ENCODE data around the gene NPAS3.

The NPAS3 gene

DNA sequence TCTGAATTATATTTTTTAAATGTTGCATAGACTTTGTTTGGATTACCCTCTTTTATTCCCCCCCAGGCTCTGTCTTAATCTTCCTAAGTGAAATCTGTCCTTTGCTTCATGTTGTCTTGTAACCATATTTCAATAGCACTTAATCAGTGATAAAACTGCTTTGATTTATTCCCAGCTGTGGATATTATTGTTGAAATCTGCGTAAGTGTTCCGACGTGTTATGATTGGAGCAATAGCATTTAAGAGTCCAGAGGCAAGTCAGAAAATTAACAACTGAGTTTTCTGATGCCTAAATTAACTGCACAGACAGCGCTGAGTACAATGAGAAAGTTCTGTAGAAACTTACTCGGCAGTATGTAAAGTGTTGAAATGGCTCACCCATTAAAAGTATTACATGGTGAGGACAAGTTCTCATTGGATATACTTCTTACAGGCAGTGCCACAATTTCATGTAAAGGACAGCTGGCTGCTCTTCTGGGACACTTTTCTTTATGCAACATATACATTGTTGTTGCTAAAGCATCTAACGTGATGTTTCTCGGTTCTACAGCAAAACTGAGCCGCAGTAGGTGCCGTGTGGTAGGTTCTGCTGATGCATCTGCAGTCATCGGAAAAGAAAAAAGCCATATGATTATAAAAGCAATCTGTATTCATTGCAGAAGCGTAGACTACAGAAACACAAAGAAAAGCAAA, 511.2 kb downstream of the NPAS3 start:
- ATAC-seq (no peak), DNase-seq (no peak)

DNA sequence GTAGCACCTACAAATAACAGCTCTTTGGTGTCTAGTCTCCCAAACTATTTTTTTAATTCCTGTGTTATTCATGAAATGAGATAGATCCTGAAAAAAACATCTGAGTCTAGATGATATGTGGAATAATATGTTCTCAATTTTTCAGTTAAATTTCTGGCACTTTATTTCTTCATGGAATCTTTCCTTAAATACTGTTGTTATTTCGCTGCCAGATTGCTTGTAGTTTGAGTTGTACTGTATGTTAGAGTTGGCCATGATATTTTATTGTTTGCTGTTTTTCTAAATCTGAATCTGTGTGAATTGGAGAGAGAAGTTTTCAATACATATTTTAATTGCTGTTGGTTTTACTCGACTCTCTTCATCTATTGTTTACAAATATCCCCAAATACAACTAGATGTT, 511.7 kb downstream of the NPAS3 start:
- DNase-seq (no peak), ATAC-seq (no peak)

DNA sequence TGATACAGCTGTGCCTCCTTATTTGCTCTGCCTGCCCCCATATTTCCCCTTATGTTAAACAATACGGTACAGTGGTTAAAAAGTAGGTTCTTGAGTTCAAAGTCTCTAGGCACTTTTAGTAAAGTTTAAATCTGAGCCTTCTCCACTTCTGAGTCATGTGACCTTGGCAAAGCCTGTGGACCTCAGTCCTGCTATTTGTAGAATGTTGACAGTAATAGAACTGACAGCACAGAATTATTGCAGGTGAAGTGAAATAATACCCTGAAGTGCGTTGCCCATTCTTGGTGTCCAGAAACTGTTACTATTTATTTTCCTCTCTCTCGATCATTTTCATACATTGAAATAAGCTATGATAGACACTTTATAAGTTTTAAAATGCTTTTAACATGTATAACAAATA, 512.5 kb downstream of the NPAS3 start:
- DNase-seq (no peak), ATAC-seq (no peak)

DNA sequence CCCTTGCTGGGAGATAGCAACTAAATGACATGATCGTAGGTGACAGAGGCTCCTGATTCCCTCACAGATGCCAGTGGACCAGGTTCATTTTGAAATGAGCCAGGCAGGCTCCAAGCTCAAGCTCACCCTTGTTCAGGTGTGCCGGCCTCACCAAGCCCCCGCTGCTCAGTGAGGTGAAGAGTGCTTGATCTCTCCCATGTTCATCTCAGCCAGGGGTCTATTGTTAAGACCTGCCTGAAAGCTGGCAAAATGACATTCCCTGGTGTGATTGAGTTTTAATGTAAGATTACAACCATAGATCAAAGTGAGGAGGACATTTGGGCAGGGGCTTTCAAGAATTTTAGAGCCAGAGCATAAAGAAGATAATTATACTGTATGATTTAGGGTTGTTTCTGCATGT, 514.3 kb downstream of the NPAS3 start:
- DNase-seq (no peak), ATAC-seq (no peak)

DNA sequence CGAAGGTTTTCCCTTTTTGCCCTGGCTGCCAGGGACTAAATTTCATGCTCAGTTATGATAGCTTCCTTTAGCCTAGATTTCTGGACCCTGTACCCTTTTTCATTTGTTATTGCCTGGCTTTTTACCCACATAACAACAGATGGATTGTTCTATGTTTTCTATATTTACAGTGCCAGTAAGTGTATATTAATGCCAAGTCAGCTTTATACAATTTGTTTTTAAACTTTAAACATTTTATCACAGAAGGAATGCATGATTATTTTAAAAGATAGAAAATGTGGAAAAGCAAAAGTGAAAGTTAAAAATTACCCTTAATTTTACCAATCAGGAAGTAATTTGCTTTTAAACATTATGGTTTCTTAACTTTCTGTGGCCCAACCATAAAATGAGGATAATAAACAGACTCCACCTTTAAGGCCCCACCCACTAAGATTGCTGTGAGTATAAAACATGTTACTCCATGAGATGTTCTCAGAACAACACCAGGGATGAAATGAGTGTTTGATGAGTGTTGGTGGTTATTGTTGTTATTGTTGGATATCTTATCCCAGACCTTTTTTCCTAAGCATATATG, 515.4 kb downstream of the NPAS3 start:
- no peak for ATAC-seq
- no peak for DNase-seq

DNA sequence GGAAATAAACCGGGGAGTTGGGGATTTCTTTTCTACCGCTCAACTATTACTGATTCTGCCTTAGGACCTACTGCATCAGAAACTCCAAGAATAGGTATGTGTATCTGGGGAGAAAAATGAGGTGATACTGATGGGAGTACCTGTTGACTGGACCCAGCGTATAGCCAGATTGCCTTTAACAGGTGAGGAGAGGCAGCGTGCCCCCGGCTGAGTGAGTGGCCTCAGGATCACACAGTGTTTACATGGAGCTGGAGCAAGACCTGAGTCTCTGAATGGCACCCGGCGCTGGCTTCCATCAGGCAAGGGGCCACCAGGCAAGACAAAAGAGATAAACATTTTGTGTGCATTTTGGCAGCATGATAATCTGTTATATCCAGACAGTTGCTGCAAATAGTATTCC, 516.0 kb downstream of the NPAS3 start:
- no peak for ATAC-seq
- no peak for DNase-seq

DNA sequence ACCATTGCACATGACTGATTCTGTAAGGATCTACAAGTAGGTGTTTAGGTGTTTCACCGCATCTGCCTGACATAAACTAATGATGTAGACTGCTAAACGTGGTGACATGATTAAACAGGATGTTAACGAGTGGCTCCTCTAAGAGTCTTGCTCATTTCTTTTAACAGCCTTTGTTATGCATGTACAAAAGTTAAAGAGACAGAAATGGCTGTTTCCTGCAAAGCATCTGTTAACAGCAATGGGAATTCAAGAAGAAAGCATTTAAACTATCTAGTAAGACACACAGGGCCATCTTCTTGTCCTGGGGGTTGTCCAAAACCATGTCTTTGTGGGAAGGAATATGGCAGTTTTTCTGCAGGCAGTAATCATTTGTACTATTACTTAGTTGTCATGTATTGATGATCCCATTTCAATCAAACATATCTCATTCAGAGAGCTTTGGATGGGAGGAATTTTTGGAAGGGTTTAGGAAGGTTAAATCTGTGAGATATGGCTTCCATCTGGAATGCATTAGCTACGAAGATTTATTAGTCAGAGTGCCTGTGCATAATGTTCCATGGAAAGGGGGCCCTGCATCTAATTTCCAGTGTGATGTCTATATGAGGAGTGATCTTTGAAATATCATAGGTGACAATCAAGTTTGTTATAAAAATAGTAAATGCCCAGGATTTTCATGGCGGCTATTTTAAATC, 517.1 kb downstream of the NPAS3 start:
- DNase-seq (no peak), ATAC-seq (no peak)

DNA sequence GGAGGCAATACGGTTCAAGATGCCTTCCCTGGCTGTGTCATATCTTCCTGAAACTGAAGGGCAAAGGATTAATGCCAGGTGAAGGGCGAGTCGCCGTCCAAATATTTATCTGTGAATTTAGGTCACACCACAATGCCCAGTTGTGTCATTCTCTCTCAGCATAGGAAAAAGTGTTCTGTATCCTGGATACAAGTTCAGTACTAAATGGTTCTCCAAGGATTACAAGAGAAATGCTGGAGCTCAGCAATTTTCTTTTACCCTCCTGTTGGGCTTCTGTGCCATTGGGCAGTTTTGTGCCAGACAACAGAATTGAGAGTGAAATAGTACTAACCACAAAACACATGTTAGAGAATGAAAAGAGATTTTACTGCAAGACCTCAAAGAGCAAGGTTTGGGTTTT, 518.3 kb downstream of the NPAS3 start:
- ATAC-seq (no peak), DNase-seq (no peak)

DNA sequence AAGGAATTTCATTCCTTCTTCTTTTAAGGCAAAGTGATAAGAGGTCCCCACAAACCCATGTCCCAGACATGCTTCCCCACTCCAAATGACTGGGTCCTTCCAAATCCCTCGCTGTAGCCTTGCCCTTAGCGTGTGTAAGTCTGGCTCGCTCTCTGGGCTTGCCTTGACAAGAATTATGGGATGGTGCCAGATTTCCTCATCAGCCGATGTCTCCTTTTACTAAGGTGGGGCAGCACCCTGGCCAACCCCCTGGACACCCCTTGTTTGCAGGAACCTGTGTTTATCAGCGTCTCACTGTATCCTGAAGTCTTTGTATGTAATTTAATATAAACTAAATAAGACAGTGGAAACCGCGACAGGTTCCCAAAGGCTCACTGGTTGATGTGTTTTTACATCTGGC, 518.9 kb downstream of the NPAS3 start:
- DNase-seq, result no peak

DNA sequence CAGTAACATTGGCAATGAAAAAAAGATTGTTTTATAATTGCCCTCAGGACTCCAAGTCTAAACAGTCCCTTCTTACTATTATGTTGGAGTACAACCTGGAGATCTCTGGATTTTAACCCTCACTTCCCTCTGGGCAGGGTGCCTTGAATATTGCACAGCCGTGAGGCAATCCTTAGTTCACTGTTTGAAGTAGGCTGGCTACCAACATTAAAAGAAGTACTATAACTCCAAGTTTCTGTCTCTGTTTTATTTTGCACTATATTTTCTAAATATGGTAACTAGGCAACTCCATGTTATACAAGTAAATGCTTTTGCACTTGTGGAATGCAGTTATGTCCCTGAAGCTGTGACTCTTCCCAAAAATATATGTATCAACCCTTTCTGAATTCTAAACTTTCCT, 521.5 kb downstream of the NPAS3 start:
- ATAC-seq (no peak), DNase-seq (no peak)

More for the DNA sequence above, 518.9 kb downstream of the NPAS3 start:
- ATAC-seq, result no peak

DNA sequence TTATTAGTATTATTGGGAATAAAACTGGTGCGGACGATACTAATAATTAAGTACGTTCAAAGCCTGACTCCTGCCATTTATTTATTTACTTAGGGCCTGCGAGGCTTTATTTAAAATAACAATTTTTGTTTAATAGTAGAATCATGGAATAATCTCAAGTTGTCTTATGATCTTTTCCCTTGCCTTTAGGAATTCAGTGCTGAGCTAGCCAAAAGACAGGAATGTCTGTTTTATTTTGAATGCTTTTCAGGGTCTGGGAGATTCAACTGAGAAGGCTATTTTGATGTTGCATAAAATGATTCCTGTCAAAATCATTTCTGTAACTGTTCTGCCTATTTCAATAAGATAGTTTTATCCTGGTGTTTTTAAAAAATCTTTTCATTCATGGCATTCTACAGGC, 522.4 kb downstream of the NPAS3 start:
- no peak for ATAC-seq
- no peak for DNase-seq

DNA sequence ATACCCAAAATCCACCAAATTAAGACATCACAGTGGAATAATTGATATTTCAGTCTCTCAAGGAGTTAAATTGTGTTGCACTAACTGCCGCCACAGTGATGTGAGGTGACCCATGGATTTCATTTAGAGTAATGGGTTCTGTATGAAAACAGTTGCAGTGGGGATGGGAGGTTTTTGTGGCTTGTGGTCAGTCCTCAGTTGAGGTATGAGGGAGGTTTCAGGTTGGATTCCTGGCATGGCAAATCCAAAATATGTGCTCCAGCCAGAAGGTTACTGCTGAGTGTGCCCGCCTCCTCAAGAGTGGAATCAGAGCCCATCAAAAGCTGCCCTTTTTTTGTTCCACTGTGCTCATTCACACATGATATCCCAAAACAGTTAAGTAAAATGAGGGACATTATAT, 525.1 kb downstream of the NPAS3 start:
- ATAC-seq (no peak), DNase-seq (no peak)

DNA sequence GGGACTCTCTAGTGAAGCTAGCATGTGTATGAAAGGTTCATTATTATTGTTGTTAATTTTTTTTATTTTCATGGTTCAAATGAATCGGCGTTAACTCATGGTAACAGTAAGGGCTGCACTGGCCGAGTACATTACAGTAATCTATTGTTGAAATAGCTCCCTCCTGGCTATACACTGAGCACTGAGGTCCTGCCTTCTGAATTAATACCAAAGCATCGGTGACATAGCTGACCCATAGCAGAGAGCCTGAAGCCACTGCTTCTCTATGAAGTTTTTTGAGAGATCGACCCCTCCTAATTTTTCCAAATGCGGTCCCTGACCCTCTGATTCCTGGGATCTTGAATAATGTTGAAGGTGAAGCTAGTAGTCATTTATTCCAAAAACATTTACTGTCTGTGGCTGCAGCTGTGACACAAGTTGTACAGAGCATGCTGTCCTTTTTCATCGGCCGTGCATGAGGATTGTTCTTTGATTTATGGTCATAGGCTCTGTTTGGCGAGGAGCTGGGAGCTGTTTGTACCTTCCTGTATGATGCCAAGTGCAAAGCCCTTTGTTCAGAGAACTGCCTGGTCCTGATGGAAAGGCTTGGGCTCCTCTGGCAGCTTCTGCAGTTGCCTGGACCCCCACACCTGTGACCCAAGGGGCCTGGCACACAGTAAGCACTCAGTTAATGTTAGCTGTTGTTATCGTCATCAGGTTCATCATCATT, 525.7 kb downstream of the NPAS3 start:
- DNase-seq (no peak), ATAC-seq (no peak)

DNA sequence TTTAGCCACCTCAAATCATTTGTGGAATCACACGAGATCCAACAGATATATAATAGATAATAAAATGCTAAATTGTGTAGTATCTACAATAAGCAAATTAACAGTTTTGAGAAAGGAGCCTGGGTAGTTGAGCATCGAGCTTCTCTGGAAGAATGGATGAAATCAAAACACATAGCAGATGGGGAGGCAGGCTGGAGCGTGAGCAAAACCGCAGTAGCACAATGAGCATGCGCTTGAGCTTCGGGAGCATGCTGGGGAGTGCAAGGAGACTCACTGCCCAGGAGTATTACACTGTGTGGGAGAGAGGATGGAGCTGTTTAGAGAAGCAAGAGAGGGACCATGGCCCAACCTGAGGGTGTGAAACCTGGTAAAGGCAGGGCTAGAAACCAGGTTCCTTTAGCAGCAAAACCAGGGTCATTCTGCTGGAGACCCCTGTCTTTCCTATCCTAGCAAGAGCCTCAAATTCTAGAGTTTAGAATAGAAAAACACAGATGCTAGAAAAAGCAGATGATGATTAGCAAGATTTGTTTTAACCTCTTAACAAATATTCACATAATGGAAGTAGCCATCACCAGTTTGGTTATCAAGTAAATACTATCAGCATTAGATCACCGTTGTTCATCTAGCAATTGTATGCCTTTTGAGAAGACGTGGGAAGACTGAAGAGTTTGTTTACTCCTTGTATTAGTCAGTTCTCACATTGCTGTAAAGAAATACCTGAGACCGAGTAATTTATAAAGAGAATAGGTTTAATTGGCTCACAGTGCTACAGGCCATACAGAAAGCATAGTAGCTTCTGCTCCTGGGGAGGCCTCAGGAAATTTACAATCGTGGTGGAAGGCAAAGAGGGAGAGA, 527.4 kb downstream of the NPAS3 start:
- no peak for DNase-seq
- no peak for ATAC-seq

DNA sequence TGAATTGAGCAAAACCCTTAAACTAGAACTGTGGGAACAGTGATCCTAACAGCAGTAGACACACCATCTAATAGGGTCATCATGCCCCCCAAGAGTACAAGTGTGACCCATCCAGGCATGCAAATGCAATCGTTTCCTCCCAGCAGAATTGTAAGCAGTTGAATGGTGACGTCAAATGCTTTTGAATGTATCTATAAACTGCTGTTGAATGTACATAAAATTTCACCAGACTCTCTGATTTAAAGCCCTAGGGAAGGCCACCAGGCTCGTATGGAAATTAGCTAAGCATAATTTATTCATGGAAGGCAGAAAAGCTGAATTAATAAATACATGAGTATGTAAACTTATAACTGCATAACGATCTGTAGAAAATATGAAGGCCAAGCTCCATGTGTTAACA, 529.3 kb downstream of the NPAS3 start:
- no peak for ATAC-seq
- no peak for DNase-seq

DNA sequence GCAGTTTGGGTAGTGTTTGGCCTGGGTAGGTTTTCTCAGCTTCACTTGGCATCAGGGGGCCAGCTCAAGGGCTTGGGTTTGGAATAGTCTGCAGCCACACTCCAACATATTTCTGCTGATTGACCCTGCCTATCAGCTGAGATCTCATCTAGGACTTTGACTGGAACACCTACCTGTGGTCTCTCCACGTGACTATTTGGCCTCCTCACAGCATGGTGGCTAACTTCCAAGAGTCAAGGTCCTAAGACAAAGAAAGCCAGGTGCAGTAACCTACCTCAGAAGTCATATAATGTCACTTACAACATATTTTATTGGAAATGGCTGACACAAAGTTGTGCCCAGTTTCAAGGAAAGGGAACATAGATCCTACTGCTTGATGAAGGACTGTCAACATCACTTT, 531.2 kb downstream of the NPAS3 start:
- DNase-seq, result no peak
- ATAC-seq, result no peak

DNA sequence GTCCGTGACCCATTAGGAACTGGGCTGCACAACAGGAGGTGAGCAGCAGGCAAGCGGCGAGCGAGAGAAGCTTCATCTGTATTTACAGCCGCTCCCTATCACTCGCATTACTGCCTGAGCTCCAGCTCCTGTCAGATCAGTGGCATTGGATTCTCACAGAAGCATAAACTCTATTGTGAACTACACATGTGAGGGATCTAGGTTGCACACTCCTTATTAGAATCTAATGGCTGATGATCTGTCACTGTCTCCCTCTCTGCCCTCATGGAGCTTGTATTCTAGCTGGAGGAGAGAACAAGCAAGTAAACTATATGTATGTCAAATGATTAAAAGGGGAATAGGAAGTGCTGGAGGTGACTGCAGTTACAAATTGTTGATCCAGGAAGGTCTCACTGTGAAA, 533.1 kb downstream of the NPAS3 start:
- DNase-seq, result no peak
- no peak for ATAC-seq

DNA sequence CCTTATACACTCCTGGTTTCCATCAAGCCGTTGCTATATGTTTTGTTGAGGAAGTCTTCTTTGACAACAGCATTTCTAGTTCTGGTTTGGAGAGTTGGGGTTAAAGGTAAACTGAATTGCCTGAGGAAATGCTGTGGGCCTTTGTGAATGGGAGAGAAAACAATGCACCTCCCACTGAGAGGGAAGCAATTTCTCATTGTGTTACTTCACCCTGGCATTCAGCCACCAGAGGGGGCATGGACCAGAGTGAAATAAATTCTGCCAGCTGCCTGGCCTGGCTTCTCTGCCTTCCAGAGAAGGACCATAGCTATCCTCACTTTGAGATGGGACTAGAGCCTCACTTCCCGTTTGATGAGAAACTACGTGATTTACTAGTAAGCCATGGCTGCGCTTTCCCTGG, 536.9 kb downstream of the NPAS3 start:
- ATAC-seq, result no peak

DNA sequence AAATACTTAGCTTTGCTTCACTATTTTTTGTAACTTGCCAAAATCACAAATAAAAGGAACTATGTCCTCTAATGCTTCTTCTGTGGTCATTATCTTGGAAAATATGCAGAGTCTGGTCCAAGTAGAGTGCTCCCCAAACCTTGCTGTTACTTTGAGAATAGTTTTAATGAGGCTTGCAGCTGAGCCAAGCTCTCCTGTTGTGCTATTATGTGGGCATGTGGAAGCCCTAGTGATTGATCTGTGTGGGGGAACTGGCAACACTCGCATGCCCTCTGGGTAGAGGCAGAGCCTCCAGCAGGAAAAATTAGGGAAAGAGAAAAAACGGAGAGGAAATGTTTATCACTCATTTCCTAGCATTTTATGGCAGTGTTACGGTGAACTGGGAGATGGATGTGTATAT, 539.1 kb downstream of the NPAS3 start:
- DNase-seq (no peak), ATAC-seq (no peak)

More for the DNA sequence above, 536.9 kb downstream of the NPAS3 start:
- peak; percentile 8 for DNase-seq

DNA sequence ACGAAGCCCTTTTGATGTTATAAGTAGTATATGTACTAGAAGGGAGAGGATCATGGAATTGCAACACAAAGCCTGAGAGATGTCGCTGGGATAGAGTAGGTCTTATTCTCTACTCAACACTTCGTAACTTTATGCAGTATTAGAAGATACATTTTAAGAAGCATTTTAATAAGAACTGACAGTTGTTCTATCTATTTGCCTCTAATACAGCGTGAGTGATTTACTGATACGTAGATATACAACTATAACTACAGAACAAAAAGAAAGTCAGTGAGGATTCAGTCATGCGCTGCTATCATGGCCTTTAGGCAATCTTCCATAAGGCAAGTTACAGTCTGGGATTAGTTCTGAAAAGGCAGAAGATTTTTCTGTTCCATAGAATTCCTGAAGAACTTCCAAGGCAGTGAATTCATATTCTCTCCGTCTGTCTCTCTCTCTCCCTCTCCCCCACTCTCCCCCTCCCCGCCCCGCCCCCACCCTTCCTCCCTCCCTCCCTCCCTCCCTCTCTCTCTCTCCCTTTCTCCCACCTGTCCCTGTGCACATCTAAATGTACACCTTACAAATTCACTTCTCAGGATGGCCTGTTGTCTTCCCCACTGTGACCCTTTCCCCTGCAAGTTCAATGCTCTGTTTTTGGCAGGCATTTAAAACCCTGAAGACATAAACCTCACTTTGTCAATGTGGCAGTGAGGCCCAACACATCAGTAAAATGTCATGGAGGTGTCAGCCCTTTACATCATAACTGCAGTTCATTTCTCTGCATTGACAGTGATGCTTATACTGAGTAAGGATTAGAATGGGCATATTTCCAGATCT, 541.6 kb downstream of the NPAS3 start:
- DNase-seq (no peak), ATAC-seq (no peak)

DNA sequence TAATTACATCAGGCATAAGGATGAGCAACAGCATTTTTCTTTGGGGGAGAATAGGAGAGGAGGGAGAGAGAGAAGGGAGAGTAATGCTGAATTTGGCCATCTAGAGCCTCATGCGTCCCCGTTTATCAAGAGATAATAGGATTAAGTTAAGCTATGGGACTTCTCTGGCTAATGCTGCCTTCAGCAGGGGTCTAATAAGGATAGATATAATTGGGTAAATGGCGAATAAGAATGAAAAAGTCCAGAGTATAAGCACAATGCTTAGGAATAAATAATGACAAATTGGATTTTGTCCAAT, 542.2 kb downstream of the NPAS3 start:
- no peak for DNase-seq
- ATAC-seq, result no peak

DNA sequence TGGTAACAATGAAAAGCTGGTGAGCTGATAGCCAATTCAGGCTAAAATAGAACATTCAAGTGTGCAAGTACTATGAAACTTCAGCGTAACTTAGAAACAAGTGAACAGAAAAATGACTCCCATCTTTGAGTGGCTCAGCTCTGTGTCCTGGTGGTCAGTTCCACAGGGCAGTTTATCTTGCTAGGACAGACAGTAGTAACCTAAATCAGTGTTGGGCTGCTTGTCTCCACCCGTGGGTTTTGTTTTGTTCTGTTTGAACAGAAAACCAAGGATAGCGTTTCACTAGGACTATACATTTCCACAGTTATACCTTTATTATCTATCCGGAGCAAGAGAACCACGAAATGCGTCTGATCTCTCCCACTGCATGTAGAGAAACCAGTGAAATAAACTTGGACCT, 544.4 kb downstream of the NPAS3 start:
- ATAC-seq, result no peak

More for the DNA sequence above, 544.4 kb downstream of the NPAS3 start:
- DNase-seq, result no peak

All from stimulated activated naive CD8-positive, alpha-beta T cell treated with anti-CD3 and anti-CD28 coated beads, Interleukin-15, Interleukin-2, amounts not matched to agents 100 U/mL and 50 U/mL, for 24 hours (primary cell).